Measurements from ENCODE around the gene DIS3L2.

The DIS3L2 gene

DNA sequence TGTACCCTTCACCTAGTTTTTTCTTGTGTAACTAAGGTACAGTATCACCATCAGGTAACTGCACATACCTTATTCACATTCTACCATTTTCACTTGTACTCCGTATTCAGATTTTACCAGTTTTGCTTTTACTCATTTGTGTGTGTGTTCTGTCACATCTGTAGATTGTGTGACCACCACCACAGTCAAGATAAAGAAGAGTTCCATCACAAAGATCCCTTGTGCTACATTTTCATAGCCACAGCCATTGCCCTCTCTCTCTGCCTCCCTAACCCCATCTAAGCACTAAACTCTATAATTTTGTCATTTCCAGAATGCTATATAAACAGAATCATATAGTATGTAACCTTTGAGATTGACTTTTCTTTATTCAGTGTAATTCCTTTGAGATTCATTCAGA lies 23.5 kb downstream of the DIS3L2 start:
- TF ChIP-seq, protein P1, sequence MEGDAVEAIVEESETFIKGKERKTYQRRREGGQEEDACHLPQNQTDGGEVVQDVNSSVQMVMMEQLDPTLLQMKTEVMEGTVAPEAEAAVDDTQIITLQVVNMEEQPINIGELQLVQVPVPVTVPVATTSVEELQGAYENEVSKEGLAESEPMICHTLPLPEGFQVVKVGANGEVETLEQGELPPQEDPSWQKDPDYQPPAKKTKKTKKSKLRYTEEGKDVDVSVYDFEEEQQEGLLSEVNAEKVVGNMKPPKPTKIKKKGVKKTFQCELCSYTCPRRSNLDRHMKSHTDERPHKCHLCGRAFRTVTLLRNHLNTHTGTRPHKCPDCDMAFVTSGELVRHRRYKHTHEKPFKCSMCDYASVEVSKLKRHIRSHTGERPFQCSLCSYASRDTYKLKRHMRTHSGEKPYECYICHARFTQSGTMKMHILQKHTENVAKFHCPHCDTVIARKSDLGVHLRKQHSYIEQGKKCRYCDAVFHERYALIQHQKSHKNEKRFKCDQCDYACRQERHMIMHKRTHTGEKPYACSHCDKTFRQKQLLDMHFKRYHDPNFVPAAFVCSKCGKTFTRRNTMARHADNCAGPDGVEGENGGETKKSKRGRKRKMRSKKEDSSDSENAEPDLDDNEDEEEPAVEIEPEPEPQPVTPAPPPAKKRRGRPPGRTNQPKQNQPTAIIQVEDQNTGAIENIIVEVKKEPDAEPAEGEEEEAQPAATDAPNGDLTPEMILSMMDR (IDR thresholded peaks at IDR 0.05; ENCODE audit: low read depth, low read length, missing control alignments) = no peak
- no peak for DNase-seq (ENCODE audit: extremely low read depth, low read depth)
- H3K4me3 ChIP-seq (replicated peaks; ENCODE audit: low read depth, low read length) = no peak overlapping the region

DNA sequence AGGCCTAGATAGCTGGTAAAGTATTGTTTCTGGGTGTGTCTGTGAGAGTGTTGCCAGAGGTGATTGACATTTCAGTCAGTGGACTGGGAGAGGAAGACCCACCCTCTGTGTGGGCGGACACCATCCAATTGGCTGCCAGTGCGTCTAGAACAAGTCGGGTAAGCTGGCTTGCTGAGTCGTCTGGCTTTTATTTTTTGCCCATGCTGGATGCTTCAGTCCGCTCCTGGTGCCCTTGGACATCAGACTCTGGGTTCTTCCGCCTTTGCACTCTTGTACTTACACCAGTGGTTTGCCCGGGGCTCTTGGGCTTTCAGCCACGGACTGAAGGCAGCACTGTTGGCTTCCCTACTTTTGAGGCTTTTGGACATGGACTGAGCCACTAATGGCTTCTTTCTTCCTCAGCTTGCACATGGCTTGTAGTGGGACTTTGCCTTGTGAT lies 24.3 kb downstream of the DIS3L2 start:
- H3K4me3 ChIP-seq (replicated peaks; ENCODE audit: low read depth, low read length) = no peak overlapping the region
- DNase-seq (ENCODE audit: extremely low read depth, low read depth) = no peak
- TF ChIP-seq, protein P1 (IDR thresholded peaks at IDR 0.05; ENCODE audit: low read depth, low read length, missing control alignments) = no peak

GRCh38 chr2:231987124-231987727 lies 25.7 kb downstream of the DIS3L2 start:
- H3K4me3 ChIP-seq (replicated peaks; ENCODE audit: low read depth, low read length) = no peak overlapping the region
- DNase-seq (ENCODE audit: extremely low read depth, low read depth) = no peak
- TF ChIP-seq, protein P1 (IDR thresholded peaks at IDR 0.05; ENCODE audit: low read depth, low read length, missing control alignments) = no peak

DNA sequence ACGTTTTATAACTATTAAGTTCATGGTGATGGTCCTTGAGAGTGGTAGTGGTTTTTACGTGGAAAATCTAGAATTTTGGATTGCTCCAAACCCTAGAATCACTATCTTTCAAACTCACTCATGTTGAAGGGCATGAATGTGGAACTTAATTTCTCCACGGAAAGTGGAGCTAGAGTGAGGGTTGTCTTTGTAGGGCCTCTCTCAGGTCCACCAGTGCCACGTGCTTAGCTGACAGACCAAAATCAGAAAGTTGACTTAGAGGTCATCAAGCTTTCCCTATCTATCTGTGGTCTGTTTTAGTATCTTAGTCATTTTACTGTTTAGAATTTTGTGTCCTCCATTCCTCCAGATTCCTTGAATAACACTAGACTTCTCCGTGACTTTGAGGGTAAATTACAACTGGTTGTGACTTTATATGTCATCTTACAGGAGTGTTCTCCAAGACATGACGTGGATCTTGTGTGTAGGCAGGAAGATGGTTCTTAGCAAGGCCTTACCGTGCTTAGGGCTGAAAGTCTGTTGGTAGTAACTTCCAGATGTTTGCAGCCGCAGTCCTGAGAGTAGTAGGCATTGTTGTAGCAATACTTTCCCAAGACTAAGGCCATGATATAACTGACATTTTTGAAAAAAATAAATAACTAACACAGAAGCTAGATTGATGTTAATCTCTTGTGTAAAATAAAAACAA lies 26.8 kb downstream of the DIS3L2 start:
- no peak overlapping the region for H3K4me3 ChIP-seq (replicated peaks; ENCODE audit: low read depth, low read length)
- no peak for DNase-seq (ENCODE audit: extremely low read depth, low read depth)
- TF ChIP-seq, protein P1 (IDR thresholded peaks at IDR 0.05; ENCODE audit: low read depth, low read length, missing control alignments) = no peak

- TF ChIP-seq, protein P1 (IDR thresholded peaks at IDR 0.05; ENCODE audit: low read depth, low read length, missing control alignments) = no peak
- DNase-seq (ENCODE audit: extremely low read depth, low read depth) = no peak
- H3K4me3 ChIP-seq (replicated peaks; ENCODE audit: low read depth, low read length) = no peak overlapping the region
Observed at GRCh38 chr2:231991664-231992063, 30.2 kb downstream of the DIS3L2 start.

DNA sequence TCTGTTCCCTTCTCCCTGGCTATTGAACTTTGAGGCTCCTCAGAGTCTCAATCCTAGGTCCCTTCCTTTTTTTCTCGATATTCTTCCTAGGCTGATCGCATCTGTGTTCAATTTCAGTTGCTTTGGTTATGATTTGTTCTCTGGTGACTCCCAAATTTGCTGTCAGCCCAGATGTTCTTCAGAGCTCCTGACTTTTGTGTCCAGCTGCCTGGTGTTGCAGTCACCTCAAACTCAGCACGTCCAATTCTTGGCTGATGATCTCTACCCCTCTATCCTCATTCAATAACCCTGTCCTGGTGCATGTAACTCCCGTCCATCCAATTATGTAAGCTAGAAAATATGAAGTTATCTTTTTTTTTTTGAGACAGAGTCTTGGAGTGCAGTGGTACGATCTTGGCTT lies 31.4 kb downstream of the DIS3L2 start:
- H3K4me3 ChIP-seq (replicated peaks; ENCODE audit: low read depth, low read length) = no peak overlapping the region
- no peak for DNase-seq (ENCODE audit: extremely low read depth, low read depth)
- TF ChIP-seq, protein P1 (IDR thresholded peaks at IDR 0.05; ENCODE audit: low read depth, low read length, missing control alignments) = no peak

All from HFF-Myc (cell line).